NCI-H2196 treated with DMSO at 0.1 percent for 48 hours (cell line): ENCODE measurements around the gene SLC35D2.
"Not testable (repeated sequence)": the region's sequence is repeated elsewhere in the genome, so short reads cannot be mapped to it uniquely, and the experiment has no call there.

Experiments used
- DNase-seq: peaks from one replicate; lab custom pipeline; 2025; ENCODE audit not compliant: unreplicated experiment; lab: John Stamatoyannopoulos, UW

SLC35D2 gene

DNA sequence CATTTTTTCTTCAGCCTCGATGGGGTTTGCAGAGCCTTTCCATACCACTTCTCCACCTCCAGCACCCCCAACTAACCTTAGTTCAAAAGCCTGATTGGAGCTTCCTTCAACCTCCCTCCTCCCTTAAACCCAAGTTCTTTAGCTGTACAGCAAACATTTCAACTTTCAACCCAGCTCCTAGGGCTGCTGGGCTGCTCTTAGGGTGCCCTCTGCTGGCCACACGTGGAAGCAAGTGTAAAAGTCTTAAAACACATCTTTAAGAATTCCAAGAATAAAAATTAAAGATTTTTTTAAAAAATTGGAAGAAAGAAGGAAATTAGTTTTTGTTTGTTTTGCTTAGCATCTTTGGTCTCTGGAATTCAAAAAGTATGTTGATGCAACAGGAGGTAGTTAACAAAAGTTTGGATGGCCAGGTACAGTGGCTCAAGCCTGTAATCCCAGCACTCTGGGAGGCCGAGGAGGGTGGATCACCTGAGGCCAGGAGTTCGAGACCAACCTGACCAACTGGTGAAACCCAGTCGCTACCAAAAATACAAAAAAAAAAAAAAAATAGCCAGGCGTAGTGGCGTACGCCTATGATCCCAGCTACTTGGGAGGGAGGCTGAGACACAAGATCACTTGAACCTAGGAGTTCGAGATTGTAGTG, 66.1 kb downstream of the SLC35D2 start:
- peak; percentile 19 for DNase-seq

DNA sequence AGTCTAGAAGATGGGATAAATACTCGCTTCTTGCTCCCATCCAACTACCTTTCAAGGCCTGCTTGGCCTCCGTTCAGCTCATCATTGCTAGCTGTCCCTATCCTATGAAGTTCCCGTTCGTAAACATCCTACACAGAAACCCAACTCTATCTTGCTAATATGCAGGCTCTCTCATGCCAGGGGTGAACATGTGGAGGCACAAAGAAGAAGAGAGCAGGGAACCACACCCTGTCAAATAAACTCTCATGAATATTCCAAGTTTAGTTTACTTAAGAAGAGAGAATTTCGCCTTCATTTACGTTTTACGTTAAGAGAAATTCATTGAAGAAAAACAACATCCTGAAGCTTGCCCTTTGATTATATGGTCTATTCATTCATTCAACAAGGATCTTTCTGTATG, 73.7 kb downstream of the SLC35D2 start:
- no peak for DNase-seq

DNA sequence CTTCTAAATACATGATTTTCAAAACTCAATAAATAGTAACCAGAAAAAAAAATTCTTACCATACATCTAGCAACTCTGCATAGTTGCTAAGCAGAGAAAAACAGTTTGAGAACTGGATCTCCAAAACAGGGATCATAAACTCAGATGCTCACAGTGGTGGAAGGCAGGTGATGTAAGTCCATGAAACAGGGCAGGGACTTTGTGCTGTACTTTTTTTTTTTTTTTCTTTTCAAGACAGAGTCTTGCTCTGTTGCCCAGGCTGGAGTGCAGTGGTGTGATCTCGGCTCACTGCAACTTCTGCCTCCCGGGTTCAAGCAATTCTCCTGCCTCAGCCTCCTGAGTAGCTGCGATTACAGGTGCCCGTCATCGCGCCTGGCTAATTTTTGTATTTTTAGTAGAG, 76.6 kb downstream of the SLC35D2 start:
- DNase-seq = not testable (repeated sequence)

DNA sequence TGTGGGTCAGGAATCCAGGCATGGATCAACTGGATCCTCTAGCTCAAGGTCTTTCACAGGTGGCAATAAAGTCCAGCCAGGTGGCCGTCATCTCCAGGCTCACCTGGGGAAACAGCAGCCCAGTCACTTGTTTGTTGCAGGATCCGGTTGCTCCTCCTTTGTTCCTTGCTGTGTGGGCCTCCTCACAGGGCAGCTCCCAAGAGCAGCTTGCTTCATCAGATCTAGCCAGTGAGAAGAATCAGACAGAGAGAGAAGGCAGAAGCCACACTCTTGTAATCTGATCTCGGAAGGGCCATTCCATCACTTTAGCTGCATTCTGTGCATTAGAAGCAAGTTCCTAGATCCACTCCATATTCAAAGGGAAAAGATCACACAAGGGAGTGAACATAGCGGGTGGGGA, 78.3 kb downstream of the SLC35D2 start:
- no peak for DNase-seq

DNA sequence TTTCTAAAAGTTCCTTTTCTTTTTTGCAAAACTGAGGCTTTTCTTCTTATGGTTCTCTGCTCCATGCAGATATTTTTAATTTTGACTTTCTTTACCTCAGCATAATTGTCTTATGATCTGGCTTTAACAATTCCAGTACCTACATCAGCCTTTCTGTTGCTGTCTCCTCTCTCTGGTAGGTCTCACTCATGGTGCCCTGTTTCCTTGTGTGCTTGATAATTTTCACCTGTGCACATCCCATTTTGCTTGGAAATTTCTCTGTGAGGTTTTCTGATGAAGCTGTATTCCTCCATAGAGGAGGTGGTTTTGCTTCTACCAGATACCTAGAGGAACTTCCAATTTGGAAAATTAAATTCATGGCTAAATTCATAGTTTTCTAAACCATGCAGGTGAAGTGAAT, 79.3 kb downstream of the SLC35D2 start:
- DNase-seq = no peak

DNA sequence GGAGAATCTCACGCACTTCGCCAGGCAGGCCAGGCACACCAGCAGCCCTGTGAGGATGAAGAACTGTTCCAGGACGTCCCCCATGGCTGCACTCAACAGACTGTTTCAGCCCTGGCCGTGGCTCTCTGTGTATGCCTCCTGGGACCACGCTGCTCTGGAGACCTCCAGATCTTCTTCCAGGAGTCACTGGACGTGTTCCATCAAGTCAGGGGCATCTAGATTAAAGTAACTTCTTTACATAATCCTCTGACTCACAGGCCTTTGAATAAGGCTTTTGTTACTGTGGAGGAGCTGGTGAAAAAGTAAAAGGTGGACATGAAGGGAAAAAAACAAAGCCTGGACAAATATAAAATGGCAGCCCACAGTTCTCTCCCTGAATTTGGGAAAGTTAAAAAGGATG, 81.5 kb downstream of the SLC35D2 start, which contains the start of gene HSD17B3:
Gene HSD17B3 (minus strand): TSS at position 156 of the 400 bp plus-strand sequence. CDS start 72 bp downstream, at position 84.
- DNase-seq = no peak

DNA sequence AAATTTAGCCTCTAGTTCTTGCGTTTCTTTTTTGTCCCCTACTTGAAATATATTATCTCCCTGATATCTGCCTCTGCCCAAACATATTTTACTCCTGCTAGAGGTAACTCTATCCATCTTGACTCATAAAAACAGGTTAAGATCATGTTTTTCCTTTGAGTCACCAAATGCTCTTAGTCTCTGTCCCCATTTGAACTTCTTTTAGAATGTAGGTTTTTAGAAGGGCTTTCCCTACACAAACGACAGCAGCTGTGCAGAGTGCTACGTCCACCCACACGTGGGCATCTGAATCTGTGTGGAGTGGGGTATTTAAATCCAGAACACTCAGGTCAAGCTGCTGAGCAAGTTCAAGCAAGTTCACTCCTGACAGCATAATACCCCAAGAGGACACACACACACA, 83.7 kb downstream of the SLC35D2 start:
- DNase-seq = no peak

DNA sequence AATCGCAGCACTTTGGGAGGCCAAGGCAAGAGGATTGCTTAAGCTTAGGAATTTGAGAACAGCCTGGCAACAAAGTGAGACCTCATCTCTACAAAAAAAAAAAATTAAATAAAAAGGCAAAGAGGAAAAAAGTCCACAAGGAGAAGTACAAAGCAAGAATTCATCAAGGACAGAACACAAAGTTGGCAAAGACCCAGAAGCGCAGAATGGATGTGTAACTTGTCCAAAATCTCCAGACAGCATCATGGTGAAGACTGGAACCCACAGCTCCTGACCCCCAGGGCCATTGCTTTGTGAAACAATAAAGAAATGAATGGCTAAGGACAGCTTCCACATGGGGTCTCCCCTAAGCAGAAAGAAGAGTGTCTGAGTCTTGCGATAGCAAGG, 89.4 kb downstream of the SLC35D2 start:
- DNase-seq = no peak

DNA sequence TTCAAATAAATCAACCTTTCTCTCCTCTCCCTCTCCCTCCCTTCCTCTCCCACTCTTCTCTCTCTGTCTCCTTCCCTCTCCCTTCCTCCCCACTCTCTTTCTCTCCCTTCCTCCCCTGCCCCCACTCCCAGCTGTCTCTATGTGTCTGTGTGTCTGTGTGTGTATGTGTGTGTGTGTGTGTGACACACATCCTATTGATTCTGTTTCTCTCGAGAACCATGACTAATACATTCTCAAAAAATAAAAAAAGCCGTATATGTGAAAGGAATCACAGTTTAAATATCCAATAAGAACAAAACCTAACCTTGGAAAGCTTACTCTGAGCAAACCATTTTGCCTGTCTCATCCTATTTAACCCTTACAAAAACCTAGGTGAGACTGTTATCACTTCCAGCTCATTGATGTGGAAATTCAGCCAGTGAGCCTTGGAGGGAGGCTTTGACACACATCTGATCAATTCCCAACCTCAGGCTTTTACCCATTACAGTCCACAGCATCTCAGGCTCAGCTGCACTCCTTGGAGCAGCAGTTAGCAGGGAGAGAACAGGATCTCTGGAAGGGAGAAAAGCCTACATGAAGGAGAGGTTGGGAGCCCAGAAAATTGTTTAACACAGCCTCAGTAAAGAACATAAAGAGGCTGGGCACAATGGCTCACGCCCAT, 89.9 kb downstream of the SLC35D2 start:
- no peak for DNase-seq

DNA sequence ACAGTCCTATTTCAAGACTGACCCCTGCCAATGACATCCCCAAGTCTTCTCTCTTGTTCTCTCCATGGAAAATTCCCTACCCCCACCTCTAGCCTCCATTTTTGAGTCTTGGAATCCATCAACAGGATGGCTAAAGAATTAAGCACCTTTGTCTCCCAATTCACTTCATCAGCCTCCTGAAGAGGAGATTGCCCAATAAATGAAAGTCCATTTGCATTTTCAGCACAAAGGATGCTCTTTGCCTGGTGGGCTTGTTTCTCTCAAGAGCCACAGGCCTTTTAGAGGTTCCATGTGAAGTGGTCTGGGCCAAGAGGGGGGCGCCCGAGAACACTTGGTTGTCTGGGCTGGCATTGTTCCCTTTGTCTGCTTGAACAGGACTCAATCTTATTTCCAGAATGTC, 94.1 kb downstream of the SLC35D2 start:
- no peak for DNase-seq

DNA sequence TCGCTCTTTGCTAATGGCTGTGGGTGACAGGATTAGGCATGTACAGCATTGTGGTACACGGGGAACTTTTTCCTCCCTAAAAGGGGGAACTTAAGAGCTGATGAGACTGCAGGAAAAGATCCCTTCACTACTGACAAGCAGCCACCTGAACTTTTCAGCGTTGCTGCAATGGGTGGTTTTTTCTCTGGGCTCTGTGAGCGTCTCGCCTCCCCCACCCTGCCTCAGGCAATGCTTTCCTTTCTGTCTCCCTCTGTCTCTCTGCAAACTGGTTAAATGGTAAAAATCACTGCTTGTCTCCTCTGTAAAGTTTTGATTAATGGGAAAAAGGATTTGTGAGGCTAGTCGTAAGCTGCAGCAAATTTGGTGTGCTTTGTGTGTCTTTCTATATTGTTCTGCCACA, 101.9 kb downstream of the SLC35D2 start:
- no peak for DNase-seq

DNA sequence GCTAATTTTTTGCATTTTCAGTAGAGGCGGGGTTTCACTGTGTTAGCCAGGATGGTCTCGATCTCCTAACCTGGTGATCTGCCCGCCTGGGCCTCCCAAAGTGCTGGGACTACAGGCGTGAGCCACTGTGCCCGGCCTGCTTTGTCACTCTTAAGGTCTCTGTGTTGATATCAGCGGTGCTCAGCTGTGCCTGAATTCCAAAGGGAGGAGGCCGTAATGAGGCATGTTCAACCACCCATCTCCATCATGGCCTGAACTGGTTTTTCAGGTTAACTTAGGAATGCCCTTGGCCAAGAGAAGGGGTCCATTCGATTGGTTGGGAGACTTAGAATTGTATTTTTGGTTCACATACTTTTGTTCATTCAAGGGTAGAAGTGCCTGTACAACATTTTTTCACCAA, 103.6 kb downstream of the SLC35D2 start:
- DNase-seq = no peak

DNA sequence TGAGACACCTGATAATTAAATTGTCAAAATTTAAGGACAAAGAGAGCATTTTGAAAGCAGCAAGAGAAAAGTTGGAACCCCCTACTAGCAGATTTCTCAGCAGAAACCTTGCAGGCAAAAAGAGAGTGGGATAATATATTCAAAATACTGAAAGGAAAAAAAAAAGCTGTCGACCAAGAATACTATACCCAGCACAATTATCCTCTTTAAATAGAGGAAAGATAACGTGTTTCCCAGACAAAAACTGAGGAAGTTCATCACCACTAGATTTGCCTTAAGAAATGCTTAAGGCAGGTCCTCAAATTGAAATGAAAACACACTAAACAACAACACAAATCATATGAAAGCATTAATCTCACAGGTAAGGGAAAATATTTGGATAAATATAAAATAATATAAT, 108.6 kb downstream of the SLC35D2 start:
- no peak for DNase-seq
